ENCODE measurements around the gene ASAP3.

ASAP3 gene

DNA sequence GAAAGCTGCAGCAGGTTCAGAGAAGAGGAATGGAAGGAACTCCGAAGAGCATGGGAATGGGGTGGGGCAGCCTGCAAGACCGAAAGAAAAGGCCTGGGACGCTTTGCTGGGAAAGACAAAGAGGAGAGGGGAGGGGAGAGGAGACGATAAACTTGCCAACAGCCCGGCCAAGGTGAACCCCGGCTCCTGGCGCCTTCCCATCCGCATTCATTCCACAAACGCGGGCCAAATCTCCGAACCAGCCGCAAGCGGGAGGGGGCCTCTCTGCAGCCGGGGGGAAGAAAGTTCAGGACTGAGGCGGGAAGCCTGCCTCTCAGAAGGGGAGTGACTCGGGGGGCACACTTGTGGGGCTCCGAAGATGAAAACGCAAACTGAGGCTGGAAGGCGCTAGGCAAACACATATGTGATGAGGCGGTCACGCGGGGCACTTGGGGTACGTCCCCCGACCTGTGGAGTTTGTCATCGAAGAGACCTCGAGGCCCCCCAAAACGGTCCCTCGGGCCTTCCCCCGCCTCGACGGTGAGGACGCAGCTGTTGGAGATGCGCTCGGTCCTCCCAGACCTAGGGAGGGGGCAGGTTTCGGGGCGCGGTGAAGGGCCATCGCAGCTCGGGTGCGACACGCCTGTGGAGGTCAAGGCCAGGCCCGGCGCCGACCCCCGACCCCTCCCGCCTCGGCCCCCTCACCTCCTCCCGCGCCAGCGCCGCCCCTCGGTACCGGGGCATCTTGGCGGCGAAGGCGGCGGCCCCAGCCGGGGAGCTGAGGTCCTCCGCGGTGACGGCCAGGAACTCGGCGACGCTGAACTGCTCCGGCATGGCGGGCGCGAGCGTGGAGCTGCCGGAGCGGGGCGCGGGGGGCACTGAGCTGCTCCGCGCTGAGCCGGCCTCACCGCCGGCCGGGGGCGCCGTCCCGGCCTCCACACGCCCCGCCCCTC, at the start of gene ASAP3:
Gene ASAP3 (minus strand): TSS at position 859 of the 932 bp plus-strand sequence. CDS start 46 bp downstream, at position 813.
- no peaks in the 10 kb centered on the region for H3K9me3 Mint-ChIP-seq
- H3K27ac Mint-ChIP-seq, result peak within 1 kb of the TSS; percentile 87
- peaks cover 16% of the 10 kb centered on the region for H3K4me1 Mint-ChIP-seq (ENCODE audit: low read depth)
- peaks cover 66% of the 10 kb centered on the region for H3K27me3 Mint-ChIP-seq (ENCODE audit: low read depth)
- H3K4me3 Mint-ChIP-seq, result peak within 1 kb of the TSS; percentile 91
- no peak for DNase-seq (ENCODE audit: low spot score)
- H3K36me3 Mint-ChIP-seq (ENCODE audit: low read depth), result no peaks in the 10 kb centered on the region

DNA sequence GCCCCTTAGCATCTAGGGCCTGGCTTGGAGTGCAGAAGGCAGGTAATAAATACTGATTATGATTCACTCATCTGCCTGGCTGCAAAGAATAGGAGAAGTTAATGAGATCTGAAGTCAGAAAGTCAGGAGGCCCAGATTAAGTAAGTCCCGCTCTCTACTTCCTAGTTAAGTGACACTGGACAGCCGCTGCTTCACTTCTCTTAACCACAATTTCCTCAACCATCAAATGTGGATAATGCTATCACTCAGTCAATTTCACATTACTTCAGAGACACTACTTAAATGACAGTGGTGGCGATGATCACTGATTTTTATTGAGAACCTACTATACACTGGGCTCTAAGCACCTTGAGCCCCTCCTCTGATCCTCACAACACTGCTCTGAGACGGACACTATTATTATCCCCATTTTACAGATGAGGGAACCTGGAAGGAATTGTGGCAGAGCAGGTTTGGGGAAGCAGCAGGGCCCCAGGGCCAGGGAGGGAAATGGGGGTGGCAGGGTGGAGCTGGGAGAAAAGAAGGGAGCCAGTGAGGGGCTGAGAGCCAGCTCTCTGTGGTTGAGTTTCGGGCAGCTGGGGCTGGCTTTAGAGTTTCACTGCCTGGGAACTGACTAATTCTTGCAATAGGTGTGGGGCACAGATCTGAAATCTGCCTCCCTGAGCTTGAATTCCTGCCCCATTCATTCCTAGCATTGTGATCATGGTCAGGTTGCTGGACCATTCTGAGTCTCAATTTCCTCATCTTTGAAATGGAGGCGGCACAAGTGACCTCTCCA, 49.5 kb upstream of the ASAP3 start:
- Mint-ChIP-seq H3K27me3 (ENCODE audit: low read depth) (no peaks in the 10 kb centered on the region), H3K36me3 (ENCODE audit: low read depth) (peaks cover 19% of the 10 kb centered on the region), H3K4me1 (ENCODE audit: low read depth) (peaks cover 53% of the 10 kb centered on the region), H3K4me3 (peak overlapping the region; percentile 43), H3K27ac (peak overlapping the region; percentile 63), H3K9me3 (no peaks in the 10 kb centered on the region)
- no peak for DNase-seq (ENCODE audit: low spot score)

DNA sequence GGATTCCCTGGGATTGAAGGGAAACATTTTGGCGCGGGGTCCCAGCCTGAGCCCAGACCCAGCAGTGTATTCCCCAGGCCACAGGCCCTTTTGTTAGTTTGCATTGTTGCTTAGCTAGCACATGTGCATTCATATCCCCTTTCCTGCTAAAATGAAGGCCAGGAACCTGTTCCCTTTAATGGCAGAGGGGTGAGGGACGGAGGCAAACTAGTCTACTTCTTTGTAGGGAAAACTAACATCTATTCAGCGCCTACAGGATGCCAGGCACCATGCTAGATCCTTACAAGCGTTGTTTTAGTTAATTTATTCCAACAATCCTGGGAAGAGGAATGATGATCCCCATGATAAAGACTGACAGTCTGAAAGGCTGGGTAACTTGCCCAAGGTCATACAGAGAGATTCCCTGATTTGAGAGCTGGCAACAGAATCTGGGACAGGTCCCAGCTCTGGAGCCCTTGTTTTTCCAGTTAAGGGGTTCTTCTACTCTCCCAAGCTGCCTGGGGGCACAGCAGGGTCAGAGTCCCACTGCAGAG, 47.6 kb upstream of the ASAP3 start:
- H3K27ac Mint-ChIP-seq, result peak overlapping the region; percentile 97
- H3K4me3 Mint-ChIP-seq, result peak overlapping the region; percentile 94

DNA sequence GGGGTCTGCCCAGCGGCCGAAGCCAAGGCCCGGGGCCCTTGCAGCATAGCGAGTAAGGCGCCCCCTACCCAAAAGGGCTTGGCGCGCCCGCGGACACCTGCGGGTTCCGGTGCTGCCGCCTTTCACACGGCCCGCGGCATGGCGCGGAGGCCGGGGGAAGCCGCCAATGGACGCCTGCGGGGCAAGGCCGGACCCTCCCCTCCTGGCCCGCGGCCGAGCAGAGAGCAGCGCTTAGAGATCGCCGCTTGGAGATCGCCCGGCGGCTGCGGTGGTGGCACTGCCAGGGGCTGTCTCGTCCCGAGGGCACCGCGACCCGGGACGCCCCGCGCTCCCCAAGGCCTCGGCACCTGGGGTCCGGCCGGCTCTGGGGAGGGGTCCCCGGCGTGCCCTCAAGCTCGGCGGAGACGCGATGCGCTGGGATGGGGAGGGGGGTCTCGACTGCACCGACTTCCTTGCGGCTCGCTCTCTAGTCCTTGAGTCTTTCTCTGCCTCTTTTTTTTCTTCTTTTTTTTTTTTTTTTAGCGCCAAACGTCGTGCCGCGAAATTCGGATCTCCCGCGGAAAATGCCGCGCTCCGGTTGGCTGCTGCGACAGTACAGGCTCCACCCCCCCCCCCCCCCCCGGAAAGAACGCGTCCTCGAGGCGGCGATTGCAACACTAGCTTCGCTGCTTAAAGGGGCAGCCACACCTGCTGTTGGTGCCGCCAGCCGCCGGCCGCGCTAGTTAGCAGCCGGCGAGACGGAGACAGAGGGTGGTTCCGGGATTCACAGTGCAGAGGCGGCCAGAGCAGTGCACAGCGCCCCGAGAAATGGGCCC, 47.0 kb upstream of the ASAP3 start, which contains the start of gene E2F2:
Gene E2F2 (minus strand): TSS at position 487 of the 815 bp plus-strand sequence. CDS start 440 bp downstream, at position 47.
- H3K36me3 Mint-ChIP-seq (ENCODE audit: low read depth), result peaks cover 36% of the 10 kb centered on the region
- H3K4me3 Mint-ChIP-seq, result peak within 1 kb of the TSS; percentile 96
- peaks cover 66% of the 10 kb centered on the region for H3K4me1 Mint-ChIP-seq (ENCODE audit: low read depth)
- no peaks in the 10 kb centered on the region for H3K9me3 Mint-ChIP-seq
- H3K27me3 Mint-ChIP-seq (ENCODE audit: low read depth), result no peaks in the 10 kb centered on the region
- DNase-seq (ENCODE audit: low spot score), result peak; percentile 78
- H3K27ac Mint-ChIP-seq, result peak within 1 kb of the TSS; percentile 97

More for the DNA sequence above, 47.6 kb upstream of the ASAP3 start:
- H3K9me3 Mint-ChIP-seq, result no peaks in the 10 kb centered on the region
- peaks cover 59% of the 10 kb centered on the region for H3K4me1 Mint-ChIP-seq (ENCODE audit: low read depth)
- no peaks in the 10 kb centered on the region for H3K27me3 Mint-ChIP-seq (ENCODE audit: low read depth)
- H3K36me3 Mint-ChIP-seq (ENCODE audit: low read depth), result peaks cover 30% of the 10 kb centered on the region
- DNase-seq (ENCODE audit: low spot score), result no peak

DNA sequence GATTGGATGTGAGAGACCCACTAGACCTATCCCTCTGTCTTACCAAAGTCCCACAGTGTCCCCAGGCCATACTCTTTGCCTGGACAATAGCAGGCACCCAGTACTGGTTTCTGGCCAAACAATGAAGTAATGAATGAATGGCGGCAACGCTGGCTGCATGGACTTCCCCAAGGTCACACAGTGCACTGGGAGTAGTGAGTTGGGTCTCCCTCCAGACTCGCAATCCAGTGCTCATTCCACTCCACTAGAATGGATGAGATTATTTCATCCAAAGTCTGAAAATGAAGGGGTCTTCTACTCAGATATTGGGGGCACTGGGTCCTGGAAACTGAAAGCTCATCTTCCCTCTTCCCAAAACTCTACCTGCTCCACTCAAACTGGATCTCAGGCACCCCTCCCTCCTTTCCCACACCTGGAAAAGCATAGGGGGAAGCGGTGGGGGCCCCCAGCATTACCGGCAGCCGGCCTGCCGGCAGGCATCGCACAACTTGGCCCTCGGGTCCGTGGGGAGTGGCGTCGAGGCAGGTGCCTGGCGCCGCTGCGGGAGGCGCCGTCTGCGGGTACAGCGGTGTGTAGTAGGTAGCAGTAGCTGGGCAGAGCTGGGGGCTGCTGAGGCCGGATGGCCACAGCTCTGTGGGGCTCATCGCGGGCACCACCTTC, 46.2 kb upstream of the ASAP3 start:
- Mint-ChIP-seq H3K27ac (peak overlapping the region; percentile 92), H3K9me3 (no peaks in the 10 kb centered on the region), H3K36me3 (ENCODE audit: low read depth) (peaks cover 43% of the 10 kb centered on the region), H3K4me1 (ENCODE audit: low read depth) (peaks cover 71% of the 10 kb centered on the region), H3K27me3 (ENCODE audit: low read depth) (no peaks in the 10 kb centered on the region), H3K4me3 (peak overlapping the region; percentile 96)
- no peak for DNase-seq (ENCODE audit: low spot score)

DNA sequence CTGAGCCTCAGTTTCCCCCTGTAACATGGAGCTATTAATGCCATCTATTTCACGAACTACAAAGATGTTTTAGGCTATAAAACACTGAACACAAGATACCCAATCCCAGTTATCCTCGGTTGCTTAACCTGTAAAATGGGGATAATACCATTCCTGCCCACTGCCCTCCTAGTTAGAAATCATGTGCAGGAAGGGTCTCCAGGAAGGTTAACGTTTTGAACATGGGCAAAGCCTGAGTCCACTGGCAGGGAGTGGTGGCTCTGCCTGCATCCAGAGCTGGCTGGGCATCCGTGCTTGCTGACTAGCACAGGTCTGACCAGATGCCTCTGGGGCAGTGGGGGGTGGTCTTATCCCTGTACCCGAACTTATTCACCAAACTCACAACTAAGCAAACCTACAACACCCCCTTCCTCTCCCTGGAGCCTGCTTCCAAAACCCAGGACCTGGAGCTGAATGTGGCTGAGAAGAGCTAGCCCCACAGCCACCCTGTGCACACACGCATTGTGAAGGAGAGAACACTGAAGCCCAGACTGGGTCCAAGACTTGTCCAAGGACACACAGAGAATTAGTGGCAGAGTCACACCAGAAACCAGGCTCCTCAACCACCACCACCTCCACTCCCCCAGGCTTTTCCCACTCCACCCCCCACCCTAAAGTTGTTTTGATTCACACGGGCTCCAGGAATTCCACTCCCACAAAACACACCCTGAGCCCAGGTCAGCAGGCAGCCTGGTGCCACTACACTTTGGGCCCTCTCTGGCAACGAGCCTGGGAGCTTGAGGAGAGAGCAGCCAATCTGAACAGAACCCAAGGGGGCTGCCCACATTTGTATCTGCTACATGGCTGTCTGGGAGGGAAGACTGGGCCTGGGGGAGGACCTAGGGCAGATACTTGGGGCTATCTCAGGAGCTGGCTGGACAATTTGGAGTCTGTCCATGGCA, 45.4 kb upstream of the ASAP3 start:
- Mint-ChIP-seq H3K4me3 (peak overlapping the region; percentile 96), H3K36me3 (ENCODE audit: low read depth) (peaks cover 45% of the 10 kb centered on the region), H3K9me3 (no peaks in the 10 kb centered on the region), H3K27me3 (ENCODE audit: low read depth) (no peaks in the 10 kb centered on the region), H3K4me1 (ENCODE audit: low read depth) (peaks cover 76% of the 10 kb centered on the region), H3K27ac (peak overlapping the region; percentile 92)
- no peak for DNase-seq (ENCODE audit: low spot score)

DNA sequence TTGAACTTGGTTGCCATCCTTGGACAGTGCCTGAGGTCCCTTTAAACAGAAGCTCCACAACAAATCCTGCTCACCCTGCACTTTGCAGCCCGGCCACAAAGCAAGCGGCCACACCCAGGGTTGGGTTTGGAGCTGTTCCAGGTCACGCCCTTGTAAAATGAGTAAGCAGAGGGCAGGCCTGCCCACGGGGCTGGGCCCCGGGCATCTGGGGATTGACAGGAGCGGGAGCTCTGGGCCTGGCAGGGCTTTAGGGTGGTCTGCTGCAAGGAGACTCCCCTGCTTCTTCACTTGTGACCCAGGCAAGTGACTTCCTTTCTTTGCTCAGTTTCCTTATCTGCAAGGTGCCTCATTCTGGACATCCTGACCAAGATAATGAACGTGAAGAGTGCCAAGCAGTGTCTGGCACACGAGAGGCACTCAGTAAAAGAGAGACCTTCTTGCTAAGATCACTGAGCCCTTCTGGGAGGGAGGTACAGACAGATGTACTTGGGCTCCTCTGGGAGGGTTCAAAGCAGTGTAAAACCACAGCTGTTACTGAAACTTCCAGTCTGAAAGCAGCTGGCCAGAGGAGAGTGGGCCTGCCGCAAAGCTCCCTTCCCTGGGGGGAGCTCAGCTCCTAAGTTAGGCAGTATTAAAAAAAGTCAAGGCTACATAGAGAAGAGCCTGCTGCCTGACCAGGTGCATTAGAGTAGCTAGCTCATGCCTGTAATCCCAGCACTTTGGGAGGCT, 44.4 kb upstream of the ASAP3 start:
- H3K27me3 Mint-ChIP-seq (ENCODE audit: low read depth), result no peaks in the 10 kb centered on the region
- H3K4me1 Mint-ChIP-seq (ENCODE audit: low read depth), result peaks cover 70% of the 10 kb centered on the region
- peak overlapping the region; percentile 92 for H3K27ac Mint-ChIP-seq
- peak overlapping the region; percentile 96 for H3K4me3 Mint-ChIP-seq
- DNase-seq (ENCODE audit: low spot score), result peak; percentile 73
- peaks cover 52% of the 10 kb centered on the region for H3K36me3 Mint-ChIP-seq (ENCODE audit: low read depth)
- no peaks in the 10 kb centered on the region for H3K9me3 Mint-ChIP-seq

DNA sequence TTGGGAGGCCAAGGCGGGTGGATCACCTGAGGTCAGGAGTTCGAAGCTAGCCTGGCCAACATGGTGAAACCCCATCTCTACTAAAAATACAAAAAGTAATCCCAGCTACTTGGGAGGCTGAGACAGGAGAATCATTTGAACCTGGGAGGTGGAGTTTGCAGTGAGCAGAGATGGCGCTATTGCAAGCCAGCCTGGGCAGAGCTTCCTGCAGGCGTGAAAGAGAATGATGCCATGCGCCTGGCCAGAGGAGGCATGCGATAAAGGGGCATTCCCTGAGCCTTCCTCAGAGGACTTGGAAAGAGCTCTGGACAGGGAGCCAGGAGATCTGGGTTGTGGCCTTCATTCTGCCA, 43.9 kb upstream of the ASAP3 start:
- Mint-ChIP-seq H3K4me1 (ENCODE audit: low read depth) (peaks cover 66% of the 10 kb centered on the region), H3K36me3 (ENCODE audit: low read depth) (peaks cover 55% of the 10 kb centered on the region), H3K9me3 (no peaks in the 10 kb centered on the region), H3K27me3 (ENCODE audit: low read depth) (no peaks in the 10 kb centered on the region), H3K4me3 (peak overlapping the region; percentile 96), H3K27ac (peak overlapping the region; percentile 92)
- DNase-seq (ENCODE audit: low spot score), result no peak

DNA sequence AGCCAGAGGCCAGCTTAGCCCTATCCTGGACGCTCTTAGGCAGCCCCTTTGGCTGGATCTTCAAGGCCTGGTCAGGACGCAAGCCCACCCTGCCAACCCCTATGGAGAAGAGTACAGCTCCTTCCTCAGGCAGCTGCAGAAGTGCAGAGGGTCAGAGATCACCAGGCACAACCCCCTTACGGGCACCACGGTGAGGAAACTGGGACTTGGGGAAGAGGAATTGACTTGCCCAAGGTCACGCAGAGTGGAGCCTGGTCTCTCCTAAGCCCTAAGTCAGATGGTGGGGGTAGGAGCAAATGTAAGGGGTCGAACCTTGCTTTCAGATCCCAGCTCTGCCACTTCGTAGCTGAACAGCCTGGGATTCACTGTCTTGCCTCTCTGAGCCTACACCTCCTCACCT, 43.4 kb upstream of the ASAP3 start:
- peaks cover 60% of the 10 kb centered on the region for H3K36me3 Mint-ChIP-seq (ENCODE audit: low read depth)
- peak overlapping the region; percentile 96 for H3K4me3 Mint-ChIP-seq
- DNase-seq (ENCODE audit: low spot score), result no peak
- no peaks in the 10 kb centered on the region for H3K9me3 Mint-ChIP-seq
- peaks cover 68% of the 10 kb centered on the region for H3K4me1 Mint-ChIP-seq (ENCODE audit: low read depth)
- no peaks in the 10 kb centered on the region for H3K27me3 Mint-ChIP-seq (ENCODE audit: low read depth)
- peak overlapping the region; percentile 95 for H3K27ac Mint-ChIP-seq

DNA sequence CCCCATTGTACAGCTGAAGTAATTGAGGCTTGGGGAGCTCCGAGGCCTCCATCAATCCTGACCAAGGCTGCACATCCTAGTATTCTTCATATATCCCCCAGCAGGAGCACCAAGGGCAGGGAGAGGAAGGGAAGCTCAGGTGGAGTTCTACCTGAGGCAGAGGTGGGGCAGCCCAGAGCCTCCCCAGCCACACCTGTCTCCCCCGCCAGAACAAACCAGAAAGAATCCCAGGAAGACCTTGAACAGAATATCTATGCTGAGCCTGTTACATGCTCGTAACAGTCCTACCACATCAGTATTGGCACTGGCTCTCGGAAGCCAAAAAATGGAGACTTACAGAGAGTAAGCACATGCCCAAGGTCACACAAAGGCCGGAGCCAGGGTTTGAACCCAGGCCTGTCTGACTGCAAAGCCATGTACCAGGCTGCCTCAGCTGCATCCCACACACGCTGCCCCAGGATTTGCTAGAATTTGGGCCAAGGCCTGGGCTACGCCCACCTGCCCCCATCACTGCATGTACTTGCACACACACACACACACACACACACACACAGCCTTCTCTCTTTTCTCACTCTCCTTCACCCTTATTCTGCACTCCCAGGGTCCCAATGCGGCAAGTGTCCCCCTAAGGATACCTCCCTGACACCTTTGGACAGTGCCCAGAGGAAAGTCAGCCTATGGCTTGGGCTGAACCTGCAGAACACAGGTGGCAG, 42.5 kb upstream of the ASAP3 start:
- Mint-ChIP-seq H3K4me1 (ENCODE audit: low read depth) (peaks cover 65% of the 10 kb centered on the region), H3K9me3 (no peaks in the 10 kb centered on the region), H3K4me3 (peak overlapping the region; percentile 96), H3K27me3 (ENCODE audit: low read depth) (no peaks in the 10 kb centered on the region), H3K27ac (peak overlapping the region; percentile 95), H3K36me3 (ENCODE audit: low read depth) (peaks cover 69% of the 10 kb centered on the region)
- DNase-seq (ENCODE audit: low spot score), result no peak

DNA sequence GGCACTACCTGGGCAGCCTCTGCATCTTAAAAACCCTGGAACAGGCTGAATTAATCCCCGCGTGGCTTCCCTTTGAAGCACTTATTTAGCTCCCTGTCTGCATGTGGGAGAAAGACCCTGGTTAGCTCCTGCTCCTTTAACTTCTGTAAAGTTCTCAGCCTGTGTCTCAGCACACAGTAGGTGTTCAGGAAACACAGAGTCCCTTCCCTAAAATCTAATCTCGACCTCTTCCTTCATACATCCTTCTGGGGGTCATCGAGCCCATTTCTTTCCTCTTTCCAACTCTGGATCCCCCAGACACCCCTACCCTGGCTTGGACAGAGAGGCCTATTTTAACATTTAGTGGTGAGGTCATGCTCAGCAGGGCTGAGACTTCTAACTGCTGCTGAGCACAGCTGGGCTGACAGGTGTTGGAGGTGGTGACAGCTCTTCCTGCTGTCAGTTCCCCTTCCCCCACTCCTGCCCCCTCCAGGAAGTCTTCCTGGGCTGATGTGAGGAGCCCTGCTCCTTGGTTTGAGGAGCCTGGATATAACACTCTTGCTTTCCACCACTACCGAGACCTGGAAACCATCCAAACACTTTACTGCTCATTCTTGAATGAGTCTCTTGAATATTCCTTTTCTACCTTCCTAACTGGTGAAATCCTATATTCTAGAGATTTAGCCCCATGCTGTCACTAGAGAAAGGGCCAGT, 41.7 kb upstream of the ASAP3 start:
- Mint-ChIP-seq H3K27me3 (ENCODE audit: low read depth) (no peaks in the 10 kb centered on the region), H3K4me3 (peak overlapping the region; percentile 96), H3K27ac (peak overlapping the region; percentile 95), H3K9me3 (no peaks in the 10 kb centered on the region), H3K36me3 (ENCODE audit: low read depth) (peaks cover 70% of the 10 kb centered on the region), H3K4me1 (ENCODE audit: low read depth) (peaks cover 64% of the 10 kb centered on the region)
- no peak for DNase-seq (ENCODE audit: low spot score)
